ENCODE results near the gene FBXO45.

GRCh38 chr3:196609343-196609775 is 40.9 kb downstream of the FBXO45 start:
- TF ChIP-seq CEBPB (IDR thresholded peaks at IDR 0.05) (no peak), TEAD4 (IDR thresholded peaks at IDR 0.05) (no peak), CREB1 (IDR thresholded peaks at IDR 0.05; ENCODE audit: low read depth) (no peak), TAF1 (IDR thresholded peaks at IDR 0.05; ENCODE audit: low read depth) (no peak), REST (IDR thresholded peaks at IDR 0.05; ENCODE audit: low read depth) (no peak), YY1 (IDR thresholded peaks at IDR 0.05; ENCODE audit: low read depth) (no peak), MAX (IDR thresholded peaks at IDR 0.05) (peak; percentile 51; the same call in 1 of the 2 replicates), RAD21 (IDR thresholded peaks at IDR 0.05; ENCODE audit: low read depth) (peak; percentile 100), EP300 (IDR thresholded peaks at IDR 0.05; ENCODE audit: borderline replicate concordance) (no peak), FOXM1 (IDR thresholded peaks at IDR 0.05; ENCODE audit: borderline replicate concordance, low read depth) (no peak)
